ENCODE data around the gene NARF. TPM values are rescaled to one million over a fixed set of nuclear protein-coding genes. Genes with fewer than 3 reads are reported as not detected.
"Not testable (repeated sequence)": the region's sequence is repeated elsewhere in the genome, so short reads cannot be mapped to it uniquely, and the experiment has no call there.

The NARF gene
- total RNA-seq, 1 donor from 2014 or later = 55.4 TPM

DNA sequence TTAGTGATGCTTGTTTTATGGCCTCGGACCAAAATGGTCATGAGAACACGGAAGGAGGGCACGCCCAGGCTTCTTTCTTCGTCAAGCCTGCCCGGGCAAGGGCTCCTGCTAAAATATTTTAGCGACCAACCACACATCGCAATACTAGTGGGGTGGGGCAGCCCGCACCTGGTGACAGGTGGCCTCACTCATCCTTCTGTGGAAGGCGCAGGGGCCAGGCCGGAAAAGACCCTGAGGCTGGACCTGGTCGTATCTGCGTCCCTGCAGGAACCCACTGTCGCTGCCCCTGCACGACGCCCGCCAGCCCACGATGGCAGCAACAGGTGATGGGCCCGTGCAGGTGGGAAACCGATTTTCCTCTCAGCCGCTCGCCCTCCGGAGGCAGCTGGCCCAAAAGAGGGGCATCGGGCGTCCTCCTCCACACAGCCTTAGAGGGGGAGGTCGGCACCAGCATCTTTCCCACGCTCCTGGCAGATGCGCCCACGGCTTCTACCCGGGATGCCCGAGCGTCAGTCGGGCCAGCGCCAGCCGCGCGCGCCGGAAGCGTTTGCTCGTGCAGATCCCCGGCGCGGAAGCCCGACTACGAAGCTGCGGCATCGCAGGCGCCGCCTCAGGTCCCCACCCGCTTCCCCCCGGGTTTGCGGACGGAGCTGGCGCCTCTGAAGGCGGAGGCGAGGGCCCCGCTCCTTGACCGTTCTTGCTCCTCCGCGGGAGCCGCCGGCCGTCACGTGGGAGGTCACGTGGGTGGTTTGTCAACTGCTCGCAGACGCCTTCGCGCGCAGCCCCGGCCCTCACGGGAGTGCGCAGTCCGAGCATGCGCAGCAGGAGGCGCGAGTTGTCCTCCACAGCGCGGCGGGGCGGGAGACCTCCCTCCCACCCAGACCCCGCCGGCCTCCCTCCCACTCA is 38.2 kb downstream of the NARF start:
- DNase-seq (ENCODE audit: low read depth) = peak; percentile 94

DNA sequence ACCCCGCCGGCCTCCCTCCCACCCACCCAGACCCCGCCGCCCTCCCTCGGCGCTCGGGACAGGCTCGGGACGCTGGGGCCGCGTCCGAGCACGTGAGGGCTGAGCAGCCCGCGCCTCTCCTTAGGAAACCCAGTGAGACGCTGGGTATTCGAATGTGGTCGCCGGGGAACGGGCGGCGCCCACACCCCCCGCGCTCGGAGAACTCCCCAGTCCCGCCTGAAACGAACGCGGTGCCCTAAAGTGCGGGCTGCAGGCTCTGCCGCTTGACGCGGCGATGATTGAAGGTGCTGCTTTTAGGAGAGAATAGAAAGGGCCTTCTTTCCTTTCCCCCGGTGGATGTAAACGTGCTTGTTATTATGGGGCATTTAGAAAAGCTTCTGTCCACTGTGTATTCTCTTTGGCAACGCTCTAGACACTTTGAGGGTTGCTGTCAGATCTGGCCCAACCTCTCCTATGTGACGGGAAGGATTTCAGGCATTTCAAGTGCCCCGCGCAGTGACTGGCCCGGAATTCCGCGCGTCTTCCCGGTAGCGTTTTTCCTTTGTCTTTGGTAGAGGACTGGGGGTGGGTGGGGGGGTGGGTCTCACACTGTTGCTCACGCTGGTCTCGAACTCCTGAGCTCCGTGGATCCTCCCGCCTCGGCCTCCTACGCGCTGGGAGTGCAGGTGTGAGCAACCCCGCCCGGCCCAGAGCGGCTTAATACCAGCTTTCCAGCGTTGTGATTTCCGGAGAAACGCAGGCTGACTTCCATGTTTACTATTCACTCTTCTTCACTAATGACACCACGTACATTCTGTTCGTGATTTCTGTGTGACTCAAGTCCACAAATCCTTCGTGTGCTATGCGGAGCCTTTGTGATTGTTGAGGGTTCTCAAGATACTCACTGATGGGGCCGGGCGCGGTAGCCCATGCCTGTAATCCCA is 39.2 kb downstream of the NARF start:
- DNase-seq (ENCODE audit: low read depth) = peak; percentile 63

DNA sequence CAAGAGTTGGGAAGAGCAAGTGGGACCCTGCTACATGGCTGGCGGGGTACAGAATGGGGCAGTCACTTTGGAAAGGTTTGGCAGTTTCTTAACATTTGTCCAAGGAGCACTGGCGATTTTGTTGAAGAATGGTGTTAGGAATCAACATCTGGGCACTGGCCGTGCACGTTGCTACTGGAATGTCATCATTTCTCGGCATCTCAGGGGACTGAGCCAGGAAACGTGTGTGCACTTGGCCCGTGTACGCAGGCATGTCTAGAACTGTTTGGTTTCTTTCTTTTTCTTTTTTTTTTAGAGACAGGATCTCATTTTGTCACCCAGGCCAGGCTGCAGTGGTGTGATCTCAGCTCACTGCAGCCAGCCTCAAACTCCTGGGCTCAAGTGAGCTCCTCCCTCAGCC is 43.7 kb downstream of the NARF start:
- DNase-seq (ENCODE audit: low read depth) = no peak

DNA sequence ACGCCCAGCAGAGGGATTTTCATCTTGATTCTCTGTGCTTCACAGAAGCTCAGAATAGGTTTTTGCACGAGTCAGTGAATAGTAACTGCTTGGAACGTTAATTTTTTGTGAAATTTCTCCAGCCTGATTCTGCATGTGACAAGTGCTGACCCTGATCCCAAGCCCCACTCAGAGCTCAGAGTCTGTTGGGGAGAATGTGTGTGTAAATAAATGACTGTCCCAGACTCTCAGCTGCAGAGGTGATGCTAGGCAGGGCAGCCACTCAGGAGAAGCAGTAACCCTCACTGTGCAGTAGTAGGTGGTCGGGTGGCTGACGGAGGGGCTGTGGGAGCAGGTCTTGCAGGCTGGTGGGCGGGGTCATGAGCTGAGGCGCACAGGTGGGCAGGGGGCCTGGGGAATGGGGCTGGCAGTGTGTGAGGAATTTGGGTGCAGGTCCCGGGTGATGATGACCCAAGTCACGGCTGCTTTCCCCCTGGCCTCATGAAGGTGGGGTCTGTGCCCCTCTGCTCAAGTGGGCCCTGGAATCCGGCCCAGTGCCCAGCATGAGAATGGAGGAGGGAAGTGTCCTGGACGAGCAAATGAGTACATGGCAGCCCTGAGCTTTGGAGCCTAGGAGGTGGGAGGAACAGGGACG is 44.7 kb downstream of the NARF start:
- no peak for DNase-seq (ENCODE audit: low read depth)

DNA sequence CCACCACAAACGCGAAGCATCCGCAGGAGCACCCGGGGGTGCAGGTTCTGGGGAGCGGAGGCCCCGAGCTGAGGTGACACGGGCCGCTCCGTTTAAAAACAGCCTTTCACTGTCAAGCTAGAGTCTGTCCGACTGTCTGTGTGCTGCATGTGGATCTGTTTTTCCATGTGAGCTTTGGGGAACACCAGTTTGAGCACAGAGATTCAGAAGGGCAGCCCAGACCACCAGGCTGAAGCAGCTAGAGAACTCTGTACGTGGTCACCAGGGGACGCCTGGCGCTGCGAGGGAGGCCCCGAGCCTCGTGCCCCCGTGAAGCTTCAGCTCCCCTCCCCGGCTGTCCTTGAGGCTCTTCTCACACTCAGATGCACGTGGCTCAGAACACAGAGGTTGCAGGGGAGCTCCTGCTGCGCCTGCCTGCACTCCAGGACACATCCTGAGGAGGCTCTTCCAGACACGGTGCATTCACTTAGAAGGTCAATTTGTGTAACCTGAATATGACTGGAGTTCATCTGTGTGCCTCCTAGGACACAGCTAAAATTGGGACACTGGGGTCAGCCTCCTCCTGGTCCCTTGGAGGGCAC is 45.3 kb downstream of the NARF start:
- DNase-seq (ENCODE audit: low read depth) = no peak

DNA sequence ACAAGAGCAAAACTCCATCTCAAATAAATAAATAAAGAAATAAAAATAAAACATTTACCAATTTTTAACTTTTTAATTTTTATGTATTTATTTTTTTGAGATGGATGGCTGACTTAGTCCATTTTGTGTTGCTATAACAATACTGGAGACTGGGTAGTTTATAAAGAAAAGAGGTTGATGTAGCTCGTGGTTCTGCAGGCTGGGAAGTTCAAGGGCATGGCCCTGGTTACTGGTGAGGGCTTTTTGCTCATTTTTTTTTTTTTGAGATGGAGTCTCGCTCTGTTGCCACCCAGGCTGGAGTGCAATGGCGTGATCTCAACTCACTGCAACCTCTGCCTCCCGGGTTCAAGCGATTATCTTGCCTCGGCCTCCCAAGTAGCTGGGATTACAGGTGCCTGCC is 46.8 kb downstream of the NARF start:
- DNase-seq (ENCODE audit: low read depth) = no peak

DNA sequence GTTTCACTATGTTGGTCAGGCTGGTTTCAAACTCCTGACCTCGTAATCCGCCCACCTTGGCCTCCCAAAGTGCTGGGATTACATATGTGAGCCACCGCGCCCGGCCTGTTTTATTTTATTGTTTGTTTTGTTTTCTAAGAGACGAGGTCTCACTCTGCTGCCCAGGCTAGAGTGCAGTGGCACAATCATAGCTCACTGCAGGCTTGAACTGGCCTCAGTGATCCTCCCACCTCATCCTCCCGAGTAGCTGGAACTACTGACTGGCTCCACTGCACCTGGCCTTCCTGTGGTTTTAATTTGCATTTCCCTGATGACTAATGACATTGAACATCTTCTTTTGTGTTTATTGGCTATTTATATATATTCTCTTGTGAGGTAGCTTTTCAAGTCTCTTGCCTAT is 47.9 kb downstream of the NARF start:
- peak; percentile 65 for DNase-seq (ENCODE audit: low read depth)

DNA sequence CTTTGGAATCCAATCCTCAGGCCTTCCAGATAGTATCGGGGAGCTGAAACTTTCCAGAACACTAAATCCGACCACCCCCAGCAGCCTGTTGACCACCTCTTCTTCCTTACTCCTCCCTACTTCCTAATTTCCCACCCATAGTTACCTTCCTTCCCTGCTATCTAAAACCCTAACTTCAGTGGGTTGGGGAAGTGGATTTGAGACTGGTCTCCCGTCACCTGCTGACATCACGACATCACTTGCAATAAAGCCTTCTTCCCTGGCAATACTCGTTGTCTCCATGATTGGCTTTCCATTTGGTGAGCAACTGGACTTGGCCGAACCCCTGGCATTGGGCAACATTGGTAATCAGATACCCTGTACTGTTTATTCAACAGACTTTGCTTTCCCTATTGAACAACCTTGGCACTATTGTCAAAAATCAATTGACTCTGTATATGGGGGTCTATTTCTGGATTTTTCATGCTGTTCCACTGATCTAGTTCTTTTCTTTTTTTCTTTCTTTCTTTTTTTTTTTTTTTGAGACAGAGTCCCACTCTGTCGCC is 49.2 kb downstream of the NARF start:
- peak; percentile 33 for DNase-seq (ENCODE audit: low read depth)

DNA sequence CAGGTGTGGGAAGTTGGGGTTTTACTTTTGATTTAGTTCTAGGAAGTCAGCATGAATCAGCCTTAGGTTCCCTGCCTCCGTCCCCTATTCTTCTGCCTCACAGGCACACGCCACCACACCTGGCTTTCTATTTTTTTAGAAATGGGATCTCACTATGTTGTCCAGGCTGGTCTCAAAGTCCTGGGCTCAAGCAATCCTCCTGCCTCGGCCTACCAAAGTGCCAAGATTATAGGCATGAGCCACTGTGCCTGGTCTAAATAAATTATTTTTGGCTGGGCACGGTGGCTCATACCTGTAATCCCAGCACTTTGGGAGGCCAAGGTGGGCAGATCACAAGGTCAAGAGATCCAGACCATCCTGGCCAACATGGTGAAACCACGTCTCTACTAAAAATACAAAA is 53.1 kb downstream of the NARF start:
- DNase-seq (ENCODE audit: low read depth) = not testable (repeated sequence)

DNA sequence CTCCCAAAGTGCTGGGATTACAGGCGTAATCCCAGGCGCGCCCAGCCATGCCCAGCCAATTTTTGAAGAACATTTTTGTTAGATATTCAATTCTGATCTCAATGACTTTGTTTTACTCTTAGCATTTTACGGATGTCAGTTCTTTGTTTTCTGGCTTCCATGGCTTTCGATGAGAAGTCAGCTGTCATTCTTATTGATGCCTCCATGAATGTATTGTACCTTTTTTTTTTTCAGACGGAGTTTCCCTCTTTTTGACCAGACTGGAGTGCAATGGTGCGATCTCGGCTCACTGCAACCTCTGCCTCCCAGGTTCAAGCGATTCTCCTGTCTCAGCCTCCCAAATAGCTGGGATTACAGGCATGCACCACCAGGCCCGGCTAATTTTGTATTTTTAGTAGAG is 55.3 kb downstream of the NARF start:
- not testable (repeated sequence) for DNase-seq (ENCODE audit: low read depth)

DNA sequence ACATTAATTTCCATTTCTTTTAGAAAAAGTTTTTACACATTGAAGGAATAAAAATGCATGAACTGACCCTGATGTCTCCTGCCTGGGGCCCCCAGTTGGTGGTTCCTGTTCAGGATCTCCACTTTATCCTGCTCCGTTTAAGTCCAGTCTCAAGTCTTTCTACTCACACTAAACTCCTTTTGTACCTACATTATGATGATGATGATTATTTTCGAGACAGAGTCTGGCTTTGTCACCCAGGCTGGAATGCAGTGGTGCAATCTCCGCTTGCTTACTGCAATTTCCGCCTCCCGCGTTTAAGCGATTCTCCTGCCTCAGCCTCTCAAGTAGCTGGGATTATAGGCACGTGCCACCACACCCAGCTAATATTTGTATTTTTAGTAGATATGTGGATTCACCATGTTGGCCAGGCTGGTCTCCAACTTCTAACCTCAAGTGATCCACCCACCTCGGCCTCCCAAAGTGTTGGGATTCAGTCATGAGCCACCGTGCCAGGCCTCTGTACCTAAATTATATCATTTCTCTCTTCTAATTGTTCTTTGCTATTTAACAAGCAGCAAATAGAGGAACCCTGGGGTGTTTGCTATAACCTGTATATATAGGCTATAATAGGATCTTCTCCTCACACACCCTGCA is 58.8 kb downstream of the NARF start:
- no peak for DNase-seq (ENCODE audit: low read depth)

DNA sequence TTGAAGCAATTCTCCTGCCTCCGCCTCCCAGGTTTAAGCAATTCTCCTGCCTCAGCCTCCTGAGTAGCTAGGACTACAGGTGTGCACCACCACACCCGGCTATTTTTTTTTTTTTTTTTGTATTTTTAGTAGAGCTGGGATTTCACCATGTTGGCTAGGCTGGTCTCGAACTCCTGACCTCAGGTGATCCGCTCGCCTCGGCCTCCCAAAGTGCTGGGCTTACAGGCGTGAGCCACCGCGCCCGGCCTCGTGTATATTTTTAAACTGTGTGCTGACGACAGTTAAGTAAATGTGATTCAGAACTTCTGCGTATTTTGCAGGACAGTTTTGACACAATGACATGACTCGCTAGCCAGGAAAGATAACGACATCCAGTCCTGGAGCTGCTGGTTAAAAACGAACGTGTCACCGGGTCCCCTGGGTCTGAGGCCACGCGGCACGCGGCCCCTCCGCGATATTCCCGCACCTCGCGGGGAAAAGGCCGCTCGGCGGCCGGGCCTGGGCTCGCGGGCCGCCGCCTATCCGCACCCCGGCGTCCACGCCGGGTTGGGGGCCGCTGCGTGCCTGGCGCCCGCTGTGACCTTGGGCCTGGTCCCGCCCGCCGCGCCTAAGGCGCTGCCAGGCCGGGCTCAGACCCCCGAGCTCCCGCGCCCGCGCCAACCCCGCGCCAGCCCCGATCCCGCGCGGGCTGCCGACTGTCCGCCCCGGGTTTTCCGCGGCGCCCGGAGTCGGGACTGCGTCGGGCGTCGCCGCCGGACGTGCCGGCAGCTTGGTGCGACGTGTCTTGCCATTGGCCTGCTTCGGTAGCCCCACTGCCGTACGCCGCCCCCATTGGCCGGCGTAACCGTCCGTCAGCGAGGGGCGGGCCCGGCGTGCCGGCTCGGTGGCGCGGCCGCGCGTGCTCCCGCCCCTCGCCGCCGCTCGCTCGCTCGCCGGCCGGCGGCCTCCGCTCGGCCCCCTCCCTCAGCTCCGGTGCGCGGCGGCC is 60.6 kb downstream of the NARF start, which contains the start of gene FOXK2:
FOXK2 (plus strand) TSS at position 907 of the 985 bp plus-strand sequence. CDS start 157 bp downstream, outside the sequence.
- peak; percentile 93 for DNase-seq (ENCODE audit: low read depth)

DNA sequence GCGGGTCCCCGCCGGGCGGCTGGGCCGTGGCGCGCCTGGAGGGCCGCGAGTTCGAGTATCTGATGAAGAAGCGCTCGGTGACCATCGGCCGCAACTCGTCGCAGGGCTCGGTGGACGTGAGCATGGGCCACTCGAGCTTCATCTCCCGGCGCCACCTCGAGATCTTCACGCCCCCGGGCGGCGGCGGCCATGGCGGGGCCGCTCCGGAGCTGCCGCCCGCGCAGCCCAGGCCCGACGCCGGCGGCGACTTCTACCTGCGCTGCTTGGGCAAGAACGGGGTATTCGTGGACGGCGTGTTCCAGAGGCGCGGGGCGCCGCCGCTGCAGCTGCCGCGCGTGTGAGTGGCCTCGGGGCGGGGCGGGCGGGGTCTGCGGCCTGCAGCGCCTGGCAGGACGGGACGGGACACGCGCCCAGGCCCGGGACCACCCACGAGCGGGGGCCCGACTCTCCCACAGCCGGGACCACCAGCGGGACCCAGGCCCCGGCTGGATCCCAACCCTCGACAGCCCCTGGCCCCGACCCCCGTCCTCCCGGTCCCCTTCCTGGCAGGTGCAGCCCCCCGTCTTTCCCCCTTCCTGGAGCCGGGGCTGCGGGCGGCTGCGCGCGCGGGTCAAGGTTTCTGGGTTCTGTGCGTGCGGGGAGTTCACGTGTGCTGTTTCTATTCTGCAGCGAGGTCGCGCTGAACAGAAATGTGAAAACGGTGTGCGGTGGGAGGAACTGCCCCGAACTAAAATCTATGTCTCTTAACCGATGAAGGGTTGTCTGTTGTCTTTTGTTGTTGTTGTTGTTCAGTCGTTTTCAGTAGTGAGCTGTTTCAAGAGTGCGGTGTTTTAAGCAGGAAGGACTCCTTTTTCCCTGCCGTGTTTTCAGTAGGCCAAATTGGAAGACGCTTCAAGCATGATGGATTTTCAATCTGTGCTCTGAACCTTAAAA is 61.7 kb downstream of the NARF start:
- peak; percentile 23 for DNase-seq (ENCODE audit: low read depth)

DNA sequence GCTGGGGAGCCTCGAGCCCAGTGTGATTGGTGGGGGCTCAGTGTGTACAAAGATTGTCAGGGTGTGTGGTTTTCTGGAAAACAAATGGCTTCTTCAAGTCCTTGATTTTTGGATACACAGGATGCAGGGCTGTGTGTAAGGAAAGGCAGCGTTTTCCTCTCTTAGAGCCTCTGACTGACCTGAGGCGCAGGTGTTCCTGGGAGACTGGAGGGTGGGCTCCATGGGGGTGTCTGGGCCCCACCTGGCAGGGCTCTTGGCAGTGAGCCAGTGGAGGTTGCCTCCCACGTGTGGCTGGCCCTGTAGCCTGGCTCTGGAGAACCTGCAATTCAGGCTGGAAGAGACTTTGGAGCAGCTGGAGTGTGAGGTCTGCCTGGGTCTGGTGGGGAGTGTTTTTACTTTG is 66.0 kb downstream of the NARF start:
- DNase-seq (ENCODE audit: low read depth) = no peak

DNA sequence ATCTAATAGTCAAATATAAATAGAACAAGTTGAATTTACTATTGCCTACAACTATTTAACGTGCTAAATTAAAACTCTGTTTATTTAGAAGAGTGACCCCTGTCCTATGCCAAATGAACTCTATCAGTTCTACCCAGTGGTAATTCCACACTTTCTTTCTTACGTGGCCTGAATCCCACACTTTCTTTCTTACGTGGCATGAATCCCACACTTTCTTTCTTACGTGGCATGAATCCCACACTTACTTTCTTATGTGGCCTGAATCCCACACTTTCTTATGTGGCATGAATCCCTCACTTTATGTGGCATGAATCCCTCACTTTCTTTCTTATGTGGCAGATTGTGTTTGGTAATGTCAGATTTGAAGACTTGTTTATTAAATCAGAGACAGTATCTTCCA is 67.2 kb downstream of the NARF start:
- no peak for DNase-seq (ENCODE audit: low read depth)

DNA sequence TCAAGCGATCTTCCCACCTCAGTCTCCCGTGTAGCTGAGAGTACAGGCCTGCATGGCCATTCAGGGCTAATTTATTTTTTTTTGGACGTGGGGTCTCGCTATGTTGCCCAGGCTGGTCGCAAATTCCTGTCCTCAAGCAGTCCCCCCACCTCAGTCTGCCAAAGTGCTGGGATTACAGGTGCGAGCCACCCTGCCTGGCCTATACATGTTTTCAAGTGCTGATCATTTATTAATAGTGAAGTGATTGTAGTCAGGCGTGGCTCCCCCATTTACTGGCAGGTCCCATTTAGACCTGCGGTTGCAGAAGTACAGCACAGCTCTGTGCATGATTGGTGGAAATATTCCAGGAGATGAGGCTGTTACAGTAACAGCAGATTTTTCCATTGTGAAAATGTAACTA is 69.4 kb downstream of the NARF start:
- no peak for DNase-seq (ENCODE audit: low read depth)

DNA sequence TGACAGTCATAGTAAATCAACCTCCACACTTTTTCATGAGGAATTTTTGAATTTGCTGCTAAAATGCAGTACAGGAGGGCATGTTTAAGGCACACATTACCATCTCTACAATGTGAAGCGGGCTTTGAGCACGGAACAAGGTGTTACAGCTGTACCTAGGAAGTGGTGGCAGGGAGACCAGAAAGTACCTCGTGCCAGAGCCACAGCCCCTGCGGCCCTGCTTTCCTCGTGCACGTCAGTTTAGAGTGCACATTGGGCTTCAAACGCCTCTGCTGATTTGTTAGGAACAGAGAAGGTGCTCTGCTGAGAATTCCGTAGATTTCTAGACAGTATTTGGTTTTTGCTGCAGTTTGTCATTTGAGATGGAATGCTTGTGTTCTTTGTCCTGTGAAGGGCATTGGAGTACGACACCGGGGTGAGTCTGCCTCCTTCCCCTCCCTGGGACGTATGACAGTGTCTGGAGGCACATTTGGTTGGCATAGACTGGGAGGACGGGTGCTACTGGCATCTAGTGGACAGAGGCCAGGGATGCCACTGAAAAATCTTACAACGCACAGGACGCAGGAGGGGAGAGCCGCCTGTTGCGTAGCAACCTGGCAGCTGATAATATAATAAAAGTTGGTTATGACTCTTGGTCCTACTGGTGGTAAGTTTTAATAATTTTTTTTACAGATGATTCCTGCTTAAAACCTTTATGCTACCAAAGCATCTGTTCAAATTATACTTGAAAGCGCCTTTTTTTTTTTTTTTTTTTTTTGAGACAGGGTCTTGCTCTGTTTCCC is 70.1 kb downstream of the NARF start:
- peak; percentile 91 for DNase-seq (ENCODE audit: low read depth)
